Measurements from ENCODE around the gene MARCHF2.

DNA sequence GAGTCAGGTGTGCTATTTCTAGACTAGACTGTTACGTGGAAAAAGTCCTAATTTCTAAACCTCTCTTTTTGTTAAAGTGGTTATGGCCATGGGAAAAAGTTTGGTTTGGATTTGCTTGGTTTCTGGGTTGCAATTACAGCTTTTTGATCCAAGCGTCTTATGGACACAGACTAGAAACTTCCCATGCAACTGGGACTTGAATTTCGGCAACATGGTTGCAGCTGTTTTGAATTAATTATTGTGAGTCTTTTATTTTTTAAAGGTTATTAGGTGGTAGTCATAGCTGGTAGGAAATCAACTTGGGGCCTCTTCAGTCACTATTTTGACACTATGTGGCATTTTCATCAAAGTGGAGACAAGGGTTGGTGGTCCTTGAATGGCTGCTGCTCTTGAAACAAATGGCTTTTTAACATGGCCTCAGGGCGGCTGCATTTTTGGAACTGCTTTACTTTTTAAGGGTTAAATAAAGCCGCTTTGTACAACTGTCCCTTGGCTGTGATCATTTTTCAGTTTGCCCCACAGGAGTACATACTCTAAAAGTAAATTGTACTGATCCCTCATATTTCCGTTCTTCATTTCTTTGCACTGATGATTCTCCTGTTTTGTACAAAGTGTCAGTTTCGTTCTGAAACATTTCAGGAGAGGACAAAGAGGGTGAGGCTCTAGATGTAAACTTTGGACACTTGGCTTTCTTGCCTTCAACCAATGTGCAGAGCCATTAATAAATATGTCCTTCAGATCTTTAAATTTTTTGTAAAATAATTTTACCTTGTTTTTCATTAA is 47.6 kb downstream of the MARCHF2 start:
- no peak for TF ChIP-seq SUZ12 (IDR thresholded peaks at IDR 0.05)
- TF ChIP-seq ZNF384 (IDR thresholded peaks at IDR 0.05): no peak
- no peak for TF ChIP-seq FOXK2 (IDR thresholded peaks at IDR 0.05)
- TF ChIP-seq BHLHE40 (IDR thresholded peaks at IDR 0.05; ENCODE audit: borderline replicate concordance): no peak
- no peak for TF ChIP-seq LEF1 (IDR thresholded peaks at IDR 0.05; ENCODE audit: borderline replicate concordance)
- no peak for TF ChIP-seq SP1 (IDR thresholded peaks at IDR 0.05)
- no peak for TF ChIP-seq TARDBP (IDR thresholded peaks at IDR 0.05)
- TF ChIP-seq, protein P1, sequence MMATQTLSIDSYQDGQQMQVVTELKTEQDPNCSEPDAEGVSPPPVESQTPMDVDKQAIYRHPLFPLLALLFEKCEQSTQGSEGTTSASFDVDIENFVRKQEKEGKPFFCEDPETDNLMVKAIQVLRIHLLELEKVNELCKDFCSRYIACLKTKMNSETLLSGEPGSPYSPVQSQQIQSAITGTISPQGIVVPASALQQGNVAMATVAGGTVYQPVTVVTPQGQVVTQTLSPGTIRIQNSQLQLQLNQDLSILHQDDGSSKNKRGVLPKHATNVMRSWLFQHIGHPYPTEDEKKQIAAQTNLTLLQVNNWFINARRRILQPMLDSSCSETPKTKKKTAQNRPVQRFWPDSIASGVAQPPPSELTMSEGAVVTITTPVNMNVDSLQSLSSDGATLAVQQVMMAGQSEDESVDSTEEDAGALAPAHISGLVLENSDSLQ (IDR thresholded peaks at IDR 0.05): no peak
- no peak for TF ChIP-seq CTBP1 (IDR thresholded peaks at IDR 0.05; ENCODE audit: borderline replicate concordance)
- no peak for TF ChIP-seq FOXM1 (IDR thresholded peaks at IDR 0.05; ENCODE audit: borderline replicate concordance)
- TF ChIP-seq ELF4 (IDR thresholded peaks at IDR 0.05): no peak
- TF ChIP-seq ARNT (IDR thresholded peaks at IDR 0.05): no peak
